Ovary (tissue), 9 donors: ENCODE measurements around the gene EMSY. TPM values are rescaled to one million over a fixed set of nuclear protein-coding genes. Genes with fewer than 3 reads are reported as not detected.
A peak's percentile ranks its signal among the peaks of the same experiment; 100 is the strongest.

Experiments
- DNase-seq, 5 donors: peaks; one replicate each; pipeline ENCODE4 v3.0.0-alpha.2; 2019 to 2020
- H3K27ac ChIP-seq, 2 donors: fragments of 200-600 bp; one replicate each; pipeline versions ENCODE4 v1.5.1 to v1.8.0; 2019 to 2022
- H3K27me3 ChIP-seq: fragments of 200-600 bp; one replicate; pipeline ENCODE4 v1.8.0; 2022
- H3K36me3 ChIP-seq: fragments of 200-600 bp; sonication (generic); one replicate; pipeline ENCODE4 v1.5.1; 2019
- H3K4me1 ChIP-seq: one replicate; pipeline ENCODE4 v1.8.1; 2013; ENCODE audit warnings: mild to moderate bottlenecking, moderate library complexity; ENCODE audit not compliant: insufficient read depth
- H3K4me3 ChIP-seq: fragments of 200-600 bp; sonication (generic); one replicate; pipeline ENCODE4 v1.5.1; 2017
- H3K9me3 ChIP-seq, 2 donors: fragments of 200-600 bp in 1 of 2; sonication (generic) in 1 of 2; one replicate each; pipeline versions ENCODE4 v1.5.1 to v1.8.1; 2013 to 2019; ENCODE audit warnings: mild to moderate bottlenecking in 1 of 2, moderate library complexity in 1 of 2
- CTCF ChIP-seq, 3 donors: fragments of 450-650 bp in 2 of 3; fragments of 200-600 bp in 1 of 3; IDR thresholded peaks; one replicate each; pipeline versions ENCODE4 v1.5.1 to v1.8.0; 2016 to 2022; ENCODE audit warnings: antibody characterized with exemption in 3 of 3, mild to moderate bottlenecking in 1 of 3
- EP300 ChIP-seq: sonication (generic); formaldehyde crosslinking; IDR thresholded peaks from one replicate; pipeline ENCODE4 v1.6.1; 2017; ENCODE audit warnings: antibody characterized with exemption
- POLR2A ChIP-seq: fragments of 450-650 bp; IDR thresholded peaks from one replicate; pipeline ENCODE4 v1.6.1; 2017; ENCODE audit warnings: antibody characterized with exemption, mild to moderate bottlenecking, moderate library complexity
- WGBS, 3 donors: extraction: QIAGEN DNeasy Blood & Tissue Kit in 1 of 3; methylation state at CpG; one replicate each; pipeline versions ENCODE4 v1.1.5 to v1.1.7; 2013 to 2017; 5-methylcytosine and 5-hydroxymethylcytosine counted together
- intact Hi-C, 4 donors: fragments of 100-400 bp; cut with DNase I; formaldehyde crosslinking; loops; one replicate each; pipeline versions ENCODE4 v1.11.0 to v1.15.1; 2022 to 2023
- polyA plus RNA-seq, 2 donors: library from polyadenylated mRNA; stranded (reverse); fragments of 200-250 nt in 1 of 2; fragments of 350-450 nt in 1 of 2; fragmentation: Illumina TruSeq in 1 of 2; extraction: RNeasy Lipid Tissue Mini Kit (QIAGEN cat#74804) in 1 of 2; gene quantifications; one replicate each; pipeline ENCODE4 v1.2.3, GENCODE V29; 2013 to 2014
- total RNA-seq, 7 donors: library from RNA; depleted of rRNA in 2 of 7; stranded (reverse); fragments of >200 nt in 2 of 7; fragmentation: NEBNext Ultra II Directional in 3 of 7; extraction: Animal tissue kit (Norgen Biotek cat#: 25700) in 3 of 7; gene quantifications; one replicate each; pipeline versions ENCODE4 v1.1.0 to v1.2.4, GENCODE V29; 2016 to 2023
- donor health status: DM: no; HTN: no; CAD: no; lungs with moderate emphysema.
- donor health status: DM: no; HTN: no; CAD: no.
- donor health status: Bipolar disorder and iron deficiency.
- donor health status: DM: yes; HTN: yes; CAD: no.
- donor health status: DM: no; HTN: no; CAD: no.
- donor health status: DM: yes; HTN: yes; CAD: no.

Gene EMSY
- total and polyA plus RNA-seq, 9 donors, result 8.8 to 56.0 (median 28.7) TPM

- DNase-seq, result peak in 1 of 5 donors; percentile 28
- no peak overlapping the region for H3K27ac ChIP-seq
- intact Hi-C loops, result no loop called here
- H3K27me3 ChIP-seq, result no peaks in the 10 kb centered on the region
- H3K4me3 ChIP-seq, result no peak overlapping the region
- H3K4me1 ChIP-seq, result no peaks in the 10 kb centered on the region
- WGBS, 3 donors, result 80 to 85% (median 82%) methylated on average over 25 of the region's 25 CpGs
- H3K9me3 ChIP-seq, result no peaks in the 10 kb centered on the region
- H3K36me3 ChIP-seq, result no peaks in the 10 kb centered on the region
- TF ChIP-seq EP300 (no peak), CTCF (IDR thresholded peaks at IDR 0.05) (no peak), POLR2A (no peak)
These were observed 143.9 kb downstream of the EMSY start for GRCh38 chr11:76588455-76589325.

- no peak for DNase-seq
- Histone ChIP-seq H3K9me3 (no peaks in the 10 kb centered on the region), H3K36me3 (no peaks in the 10 kb centered on the region), H3K4me3 (no peak overlapping the region), H3K27ac (no peak overlapping the region), H3K27me3 (no peaks in the 10 kb centered on the region), H3K4me1 (no peaks in the 10 kb centered on the region)
- WGBS, 3 donors, result 93 to 98% (median 97%) methylated on average over 10 of the region's 10 CpGs
- intact Hi-C loops, result no loop called here
- TF ChIP-seq POLR2A, result no peak
These were observed 144.7 kb downstream of the EMSY start for GRCh38 chr11:76589477-76589876.

- DNase-seq, result no peak
- WGBS, 3 donors, result 74 to 79% (median 78%) methylated on average over 9 of the region's 9 CpGs
- no peaks in the 10 kb centered on the region for H3K27me3 ChIP-seq
- H3K27ac ChIP-seq, result no peak overlapping the region
- intact Hi-C loops, result loop anchor here in 1 of 4 donors (10.0 kb wide), 1 partner anchor 85 kb away; the partner anchor contains the start of gene LRRC32
- no peak overlapping the region for H3K4me3 ChIP-seq
- H3K9me3 ChIP-seq, result no peaks in the 10 kb centered on the region
- TF ChIP-seq EP300, result no peak
- no peaks in the 10 kb centered on the region for H3K36me3 ChIP-seq
- H3K4me1 ChIP-seq, result no peaks in the 10 kb centered on the region
These were observed 145.4 kb downstream of the EMSY start for GRCh38 chr11:76589964-76590950.

- Histone ChIP-seq H3K9me3 (no peaks in the 10 kb centered on the region), H3K27ac (no peak overlapping the region), H3K27me3 (no peaks in the 10 kb centered on the region), H3K4me1 (no peaks in the 10 kb centered on the region), H3K36me3 (no peaks in the 10 kb centered on the region), H3K4me3 (no peak overlapping the region)
- TF ChIP-seq EP300, result no peak
- TF ChIP-seq POLR2A, result no peak
- DNase-seq, result no peak
- intact Hi-C loops, result loop anchor here in 1 of 4 donors (10.0 kb wide), 1 partner anchor 83 kb away; the partner anchor contains the start of gene LRRC32
- WGBS, 3 donors, result 90 to 94% (median 91%) methylated on average over 8 of the region's 8 CpGs
These were observed 146.6 kb downstream of the EMSY start for GRCh38 chr11:76591416-76591815.

- no peak overlapping the region for H3K4me3 ChIP-seq
- no peaks in the 10 kb centered on the region for H3K9me3 ChIP-seq
- no peak overlapping the region for H3K27ac ChIP-seq
- no peaks in the 10 kb centered on the region for H3K36me3 ChIP-seq
- TF ChIP-seq CTCF (IDR thresholded peaks at IDR 0.05) (no peak), EP300 (no peak), POLR2A (no peak)
- no peak for DNase-seq
- H3K4me1 ChIP-seq, result no peaks in the 10 kb centered on the region
- intact Hi-C loops, result loop anchor here in 1 of 4 donors (10.0 kb wide), 1 partner anchor 83 kb away; the partner anchor contains the start of gene LRRC32
- no peaks in the 10 kb centered on the region for H3K27me3 ChIP-seq
- 92 to 96% (median 95%) methylated on average over 17 of the region's 17 CpGs for WGBS, 3 donors
These were observed 147.5 kb downstream of the EMSY start for GRCh38 chr11:76592025-76592914.
